ENCODE data around the gene PARD3B.

Gene PARD3B

GRCh38 chr2:205235434-205235833, 690.2 kb downstream of the PARD3B start:
- no peak for DNase-seq (ENCODE audit: low read depth in 3 of 3, low spot score in 1 of 3)

DNA sequence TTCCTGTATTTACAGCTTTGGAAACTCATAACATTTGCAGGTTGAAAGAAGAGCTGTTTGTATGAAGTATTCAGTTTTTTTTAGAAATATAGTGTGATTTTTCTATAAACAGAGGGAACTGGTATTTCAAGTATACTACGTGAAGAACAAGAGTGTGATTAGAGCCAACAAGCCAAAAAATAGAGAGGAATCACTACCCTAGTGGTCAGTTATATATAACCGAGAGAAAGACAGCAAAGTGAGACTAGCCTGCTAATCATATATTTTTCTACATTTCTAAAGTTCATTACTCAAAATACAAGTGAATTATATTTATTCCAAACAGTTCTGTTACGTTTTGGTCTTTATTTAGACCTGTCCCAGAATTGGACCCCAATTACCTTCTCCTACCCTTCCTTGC, 692.2 kb downstream of the PARD3B start:
- DNase-seq (ENCODE audit: low read depth in 3 of 3, low spot score in 1 of 3), result no peak

DNA sequence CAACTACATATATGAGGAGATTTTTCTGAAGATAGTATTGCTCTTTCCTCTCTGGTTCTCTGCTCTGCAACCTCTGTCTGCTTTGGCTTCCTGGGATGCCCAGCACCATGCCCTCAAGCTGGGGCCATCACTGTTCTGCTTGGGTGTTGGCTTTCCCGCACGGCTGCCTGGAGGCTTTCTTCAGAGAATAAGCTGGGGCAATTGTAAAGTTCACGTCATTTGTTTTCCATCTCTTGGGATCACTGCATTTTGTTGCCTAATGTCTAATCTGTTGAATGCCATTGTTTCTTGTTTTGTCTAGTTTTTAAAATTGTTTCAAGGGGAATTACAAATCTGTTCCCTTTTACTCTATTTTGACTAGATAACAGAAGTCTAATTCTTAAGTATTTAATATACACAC, 699.7 kb downstream of the PARD3B start:
- no peak for DNase-seq (ENCODE audit: low read depth in 3 of 3, low spot score in 1 of 3)

DNA sequence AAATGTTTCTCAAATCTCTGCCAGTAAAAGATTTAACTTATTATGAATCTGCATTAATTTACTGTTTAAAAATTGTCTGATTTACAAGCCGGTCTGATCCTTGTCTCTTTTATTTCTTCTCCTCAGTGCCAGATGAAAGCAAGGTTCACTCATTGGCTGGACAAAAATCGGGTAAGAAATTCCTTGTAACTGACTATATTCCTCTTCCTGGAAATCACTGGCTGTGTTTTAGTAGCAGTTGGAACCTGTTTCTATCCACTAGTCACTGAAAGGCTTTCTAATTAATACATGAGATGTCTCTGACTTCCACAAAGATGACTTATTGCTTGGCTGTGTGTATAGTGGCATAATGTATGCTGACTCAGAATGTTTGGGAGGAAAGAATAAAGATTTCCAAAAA, 700.4 kb downstream of the PARD3B start:
- no peak for DNase-seq (ENCODE audit: low read depth in 3 of 3, low spot score in 1 of 3)

- DNase-seq (ENCODE audit: low read depth in 3 of 3, low spot score in 1 of 3), result no peak
These were observed 713.8 kb downstream of the PARD3B start for GRCh38 chr2:205259121-205259520.

DNA sequence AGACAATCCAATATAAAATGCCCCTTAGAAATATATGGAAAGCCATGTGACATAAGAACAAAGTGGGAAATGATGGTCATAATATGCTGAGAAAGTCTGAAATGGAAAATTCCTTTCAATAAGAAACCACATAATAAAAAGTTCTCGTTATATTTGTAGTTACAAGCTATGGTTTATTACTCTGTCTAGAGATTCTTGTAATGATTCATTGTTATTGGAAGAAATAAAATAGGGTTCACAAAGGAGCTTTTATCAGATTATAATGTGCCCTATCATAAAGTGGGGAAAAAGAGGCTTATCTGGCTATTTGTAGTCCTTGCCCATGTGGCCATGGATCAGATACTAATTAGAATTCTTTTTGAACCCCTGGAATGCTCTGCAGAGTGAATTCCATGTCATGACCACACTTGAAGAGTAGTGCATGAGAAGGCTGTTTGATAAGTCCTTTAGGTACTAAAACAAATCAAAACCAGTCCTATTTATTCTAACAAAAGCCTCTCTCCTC, 716.3 kb downstream of the PARD3B start:
- no peak for DNase-seq (ENCODE audit: low read depth in 3 of 3, low spot score in 1 of 3)

DNA sequence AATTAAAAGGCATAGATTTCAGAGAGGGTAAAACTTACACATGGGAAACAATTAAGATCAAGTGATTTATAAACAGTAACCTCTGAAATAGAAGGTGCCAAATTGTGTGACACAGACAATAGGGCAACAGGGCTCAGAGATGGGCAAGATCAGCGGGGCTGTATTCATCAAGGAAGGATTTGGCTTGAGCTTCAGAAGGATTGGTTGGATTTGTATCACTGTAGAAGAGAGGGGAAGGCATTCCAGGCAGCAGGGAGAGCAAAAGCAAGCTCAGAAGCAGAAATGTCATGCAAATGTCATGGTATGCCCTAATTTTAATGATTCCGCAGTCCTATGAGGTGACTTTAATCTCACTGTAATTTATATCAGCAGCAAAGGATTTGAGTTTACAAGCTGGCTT, 722.0 kb downstream of the PARD3B start:
- no peak for DNase-seq (ENCODE audit: low read depth in 3 of 3, low spot score in 1 of 3)

DNA sequence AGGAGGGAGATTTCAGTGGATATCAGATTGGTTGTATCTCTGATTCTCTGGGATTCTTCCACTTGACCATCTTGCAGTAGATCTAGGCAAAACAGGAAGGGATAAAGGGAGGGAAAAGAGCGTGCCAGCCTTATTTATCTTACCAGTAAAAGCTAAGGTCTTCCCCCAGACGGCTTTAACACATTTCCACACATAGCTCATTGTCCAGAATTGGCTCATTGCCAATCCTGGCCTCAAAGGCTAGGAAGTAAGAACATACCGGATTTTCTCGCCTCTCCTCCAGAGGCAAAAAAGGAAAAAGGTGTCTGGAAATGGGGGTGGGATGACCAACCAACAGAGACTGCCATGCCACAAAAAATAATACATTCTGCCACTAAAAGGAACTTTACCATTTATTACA, 725.4 kb downstream of the PARD3B start:
- no peak for DNase-seq (ENCODE audit: low read depth in 3 of 3, low spot score in 1 of 3)

- DNase-seq (ENCODE audit: low read depth in 3 of 3, low spot score in 1 of 3), result no peak
These were observed 727.9 kb downstream of the PARD3B start for GRCh38 chr2:205273148-205273547.

- no peak for DNase-seq (ENCODE audit: low read depth in 3 of 3, low spot score in 1 of 3)
These were observed 728.4 kb downstream of the PARD3B start for GRCh38 chr2:205273627-205274026.

GRCh38 chr2:205274801-205275200, 729.5 kb downstream of the PARD3B start:
- DNase-seq (ENCODE audit: low read depth in 3 of 3, low spot score in 1 of 3), result no peak

DNA sequence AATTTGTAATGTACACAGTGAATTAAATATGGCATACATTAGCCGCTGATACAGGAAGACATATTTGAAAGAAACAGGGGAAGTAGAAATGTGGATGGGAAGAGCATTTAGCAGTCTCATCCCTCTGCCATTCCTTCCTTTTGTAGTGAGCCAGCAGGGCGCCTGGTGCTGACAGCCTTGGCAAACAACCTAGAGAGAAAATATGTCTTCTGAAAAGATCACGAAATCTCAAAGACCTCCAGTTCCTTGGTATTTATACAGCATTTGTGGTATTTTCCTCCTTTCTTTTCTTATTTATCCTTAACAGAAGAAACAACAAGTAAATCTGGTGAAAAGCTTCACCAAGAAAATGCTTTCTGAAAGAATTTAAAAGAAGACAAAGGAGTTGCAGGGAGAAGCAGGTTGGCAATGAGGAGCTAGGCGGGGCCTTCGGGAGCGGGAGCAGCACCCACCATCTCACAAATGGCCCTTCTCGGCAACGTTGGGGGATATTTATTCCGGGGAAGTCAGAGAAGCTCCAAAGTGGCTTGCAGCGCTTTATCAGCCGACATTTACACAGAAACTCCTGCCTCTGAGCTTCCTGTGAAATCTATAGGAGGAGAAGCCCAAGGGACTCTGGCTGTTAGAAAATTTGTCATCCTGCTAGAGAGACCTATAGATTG, 731.0 kb downstream of the PARD3B start:
- no peak for DNase-seq (ENCODE audit: low read depth in 3 of 3, low spot score in 1 of 3)

DNA sequence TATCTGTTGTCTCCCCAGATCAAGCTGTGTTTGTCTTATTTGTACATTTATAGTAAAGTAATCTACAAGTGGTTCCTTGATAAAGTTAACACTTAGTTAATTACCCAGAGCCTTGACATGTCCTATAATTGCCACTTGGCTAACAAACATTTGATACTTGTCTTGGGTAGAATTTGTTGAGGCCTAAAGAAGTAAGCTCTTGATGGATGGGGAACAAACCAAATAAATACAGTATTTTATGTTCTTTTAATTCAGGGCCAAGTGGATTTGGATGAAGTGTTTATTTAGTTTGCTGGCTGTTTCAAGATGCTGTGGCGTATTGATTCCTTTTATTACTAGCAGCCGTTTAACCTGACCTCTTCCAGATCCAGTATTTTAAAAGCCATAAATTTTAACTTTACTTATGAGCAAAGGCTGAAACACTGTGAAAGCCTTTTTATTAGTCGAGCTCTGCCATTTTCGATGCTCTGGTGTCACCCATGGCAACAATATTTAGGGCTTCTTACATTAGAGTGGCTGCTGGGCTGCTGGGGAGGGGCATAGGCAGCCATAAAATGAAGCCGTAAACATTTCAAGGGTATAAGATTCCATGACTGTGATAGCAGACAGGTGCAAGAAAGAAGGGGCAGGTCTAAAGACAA, 735.4 kb downstream of the PARD3B start:
- no peak for DNase-seq (ENCODE audit: low read depth in 3 of 3, low spot score in 1 of 3)

DNA sequence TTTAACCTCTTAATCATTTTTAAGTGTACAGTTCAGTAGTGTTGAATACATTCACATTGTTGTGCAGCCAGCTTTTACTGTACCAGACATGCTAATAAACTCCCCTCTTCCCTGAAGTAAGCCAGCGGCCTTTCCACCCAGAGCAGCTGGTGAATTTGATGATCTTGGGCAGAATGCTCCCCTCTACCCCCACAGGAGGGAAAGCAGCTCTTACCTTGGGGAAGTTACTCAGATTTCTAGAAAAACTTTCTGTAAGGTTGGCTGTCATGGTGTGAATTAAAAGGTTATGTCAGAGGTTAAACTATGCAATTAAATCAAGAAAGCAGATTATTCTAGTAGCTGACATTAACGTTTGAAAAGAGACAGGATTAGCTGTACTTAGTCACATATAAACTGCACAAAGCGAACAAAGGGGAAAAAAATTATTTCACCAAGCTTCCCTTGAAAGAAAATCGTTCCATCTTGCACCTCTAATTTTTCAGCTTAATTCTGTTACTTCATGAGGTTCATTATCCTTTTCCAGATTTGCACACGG, 738.5 kb downstream of the PARD3B start:
- no peak for DNase-seq (ENCODE audit: low read depth in 3 of 3, low spot score in 1 of 3)

- DNase-seq (ENCODE audit: low read depth in 3 of 3, low spot score in 1 of 3), result no peak
These were observed 739.1 kb downstream of the PARD3B start for GRCh38 chr2:205284334-205284733.

DNA sequence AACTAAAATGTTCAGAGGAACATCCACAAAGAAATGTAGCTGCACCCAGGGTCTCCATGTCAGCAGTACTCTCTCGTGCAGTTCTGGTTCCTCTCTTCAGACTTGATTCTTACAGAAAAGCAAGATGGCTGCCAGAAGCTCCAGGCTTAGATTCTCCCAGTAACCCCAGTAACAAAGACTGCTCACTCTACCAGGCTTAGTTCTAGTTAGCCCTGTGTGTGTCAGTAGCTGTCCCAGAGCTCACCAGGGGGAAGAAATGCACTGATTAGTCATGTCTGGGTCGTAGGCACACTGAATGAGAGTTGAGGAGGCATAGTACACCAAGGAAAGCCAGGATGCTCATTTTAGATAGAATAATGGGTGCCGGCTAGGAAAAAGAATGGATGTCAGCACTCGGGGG, 742.0 kb downstream of the PARD3B start:
- no peak for DNase-seq (ENCODE audit: low read depth in 3 of 3, low spot score in 1 of 3)

DNA sequence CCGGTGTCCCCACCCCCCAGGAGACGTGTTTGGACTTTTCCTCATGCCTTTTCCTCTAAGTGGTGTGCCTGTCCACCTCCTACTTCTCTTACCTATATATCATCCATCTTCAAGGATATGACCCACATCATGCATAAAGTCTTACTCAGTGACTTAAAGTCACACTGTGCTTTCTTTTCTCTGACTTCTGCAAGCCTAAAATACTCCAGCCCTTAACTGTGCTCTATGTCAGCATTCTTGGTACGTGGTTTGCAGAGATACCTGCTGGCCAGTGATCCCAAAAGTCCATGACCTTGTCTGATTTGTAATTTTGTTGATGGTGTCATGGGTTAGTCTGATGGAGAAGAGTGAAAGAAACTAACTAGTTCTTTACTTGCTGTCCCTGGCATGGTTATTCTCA, 743.4 kb downstream of the PARD3B start:
- no peak for DNase-seq (ENCODE audit: low read depth in 3 of 3, low spot score in 1 of 3)

DNA sequence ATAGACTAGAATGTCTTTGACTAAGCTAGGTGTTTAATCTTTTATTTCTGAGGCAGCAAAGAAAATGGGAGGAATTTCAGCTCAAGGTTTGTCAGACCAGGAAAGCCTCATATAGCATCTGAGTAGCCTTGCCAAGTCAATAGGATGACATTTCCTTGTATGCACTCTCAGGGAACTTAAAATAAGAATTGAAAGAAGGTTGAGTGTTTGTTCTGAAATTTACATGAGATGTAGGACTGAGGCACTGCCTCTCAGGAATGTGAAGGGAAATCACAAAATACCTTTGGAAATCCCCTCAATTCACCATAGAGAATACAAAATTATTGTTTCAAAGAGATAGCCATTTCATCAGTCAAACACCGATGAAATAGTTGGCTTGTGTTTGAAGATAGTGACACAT, 745.0 kb downstream of the PARD3B start:
- DNase-seq (ENCODE audit: low read depth in 3 of 3, low spot score in 1 of 3), result no peak

DNA sequence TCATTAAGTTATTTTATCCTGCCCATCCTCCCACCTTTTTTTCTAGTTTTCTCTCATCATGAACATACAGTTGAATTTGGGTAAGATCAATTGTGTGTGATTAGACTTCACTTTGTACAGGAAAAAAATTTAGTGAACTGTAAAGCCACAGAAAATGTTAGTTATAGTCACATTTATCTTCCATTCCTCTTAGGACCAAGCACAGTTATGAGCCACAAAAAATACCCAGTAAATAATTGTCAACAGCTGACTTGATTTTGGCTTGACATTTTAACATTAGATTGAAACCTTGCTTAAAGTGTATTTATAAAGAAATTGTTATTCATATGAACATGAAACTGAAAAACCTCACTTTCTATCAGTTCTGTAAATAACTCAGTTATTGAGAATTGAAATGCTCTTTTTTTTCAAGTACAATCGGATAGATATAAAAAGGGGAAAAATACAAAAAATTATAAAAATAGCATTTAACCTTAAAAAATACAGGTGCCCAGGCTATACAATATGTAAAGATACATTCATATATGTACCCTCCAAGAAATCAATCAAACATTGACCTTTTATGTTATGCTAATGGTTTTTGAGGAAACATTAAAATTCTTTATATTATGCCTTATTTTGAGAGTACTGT, 747.5 kb downstream of the PARD3B start:
- DNase-seq (ENCODE audit: low read depth in 3 of 3, low spot score in 1 of 3), result no peak

GRCh38 chr2:205293559-205293958, 748.3 kb downstream of the PARD3B start:
- DNase-seq (ENCODE audit: low read depth in 3 of 3, low spot score in 1 of 3), result no peak

DNA sequence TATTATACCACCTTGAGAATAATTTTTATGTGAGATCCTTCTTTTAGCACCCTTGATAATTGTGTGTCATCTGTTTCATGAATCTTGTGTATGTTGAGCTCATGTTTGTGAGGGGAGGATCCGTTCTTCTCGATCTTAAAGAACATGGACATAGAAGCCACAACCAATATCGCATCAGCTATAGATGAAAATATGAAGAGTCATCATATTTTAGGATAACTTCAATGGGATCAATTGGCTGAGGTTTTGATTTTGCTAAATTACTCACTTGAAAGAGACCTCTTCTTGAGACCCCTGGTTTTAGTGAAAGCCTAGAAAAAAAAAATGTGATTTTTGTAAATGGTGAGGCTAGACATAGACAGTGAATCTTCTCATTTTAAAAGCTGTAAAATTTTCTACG, 751.7 kb downstream of the PARD3B start:
- DNase-seq (ENCODE audit: low read depth in 3 of 3, low spot score in 1 of 3), result no peak

DNA sequence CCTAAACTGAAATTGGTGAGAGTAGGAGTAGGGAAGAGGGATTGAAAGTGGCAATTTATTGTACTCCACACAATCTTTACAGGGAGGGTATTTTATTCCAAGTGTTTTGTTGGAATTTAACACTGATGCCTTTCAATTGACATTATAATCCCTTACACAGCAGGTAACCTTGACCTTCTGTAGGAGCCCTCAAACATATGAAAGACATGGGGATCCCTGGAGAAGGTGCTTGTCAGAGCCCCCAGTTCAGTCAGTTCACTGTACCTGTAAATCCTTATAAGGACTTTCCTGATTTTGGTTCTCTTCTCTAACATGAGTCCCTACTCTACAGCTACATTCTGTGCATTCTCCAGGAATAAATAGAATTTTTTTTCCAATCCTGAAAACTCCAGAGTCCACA, 752.1 kb downstream of the PARD3B start:
- no peak for DNase-seq (ENCODE audit: low read depth in 3 of 3, low spot score in 1 of 3)
